Large intestine (tissue), 3 donors: ENCODE data around the gene BRF1. TPM values are rescaled to one million over a fixed set of nuclear protein-coding genes. Genes with fewer than 3 reads are reported as not detected.
"Not testable (repeated sequence)": the region's sequence is repeated elsewhere in the genome, so short reads cannot be mapped to it uniquely, and the experiment has no call there.

Experiments used
- DNase-seq, 2 donors: peaks; one replicate each; pipeline versions ENCODE4 v3.0.0 to v3.0.0-alpha.2; 2013
- H3K27ac ChIP-seq: one replicate; pipeline ENCODE4 v1.5.1; 2013; ENCODE audit warnings: low read length
- H3K27me3 ChIP-seq: 2 replicates; pipeline ENCODE4 v1.6.1; 2013; ENCODE audit warnings: low read length; ENCODE audit not compliant: control insufficient read depth, insufficient read depth
- H3K36me3 ChIP-seq: 2 replicates; pipeline ENCODE4 v1.6.1; 2013; ENCODE audit warnings: low read length; ENCODE audit not compliant: control insufficient read depth, insufficient read depth
- H3K4me1 ChIP-seq: one replicate; pipeline ENCODE4 v1.6.1; 2013; ENCODE audit warnings: low read length; ENCODE audit not compliant: control insufficient read depth, insufficient read depth
- H3K4me3 ChIP-seq: one replicate; pipeline ENCODE4 v1.5.1; 2013; ENCODE audit warnings: low read length
- H3K9me3 ChIP-seq: one replicate; pipeline ENCODE4 v1.6.1; 2013; ENCODE audit warnings: mild to moderate bottlenecking, low read depth, low read length, moderate library complexity; ENCODE audit not compliant: control insufficient read depth
- WGBS: methylation state at CpG from one replicate; pipeline ENCODE4 v1.1.5; 2013; ENCODE audit warnings: low lambda C conversion rate; ENCODE audit not compliant: insufficient coverage; 5-methylcytosine and 5-hydroxymethylcytosine counted together
- polyA plus RNA-seq: library from polyadenylated mRNA; unstranded; fragments of 120-200 nt; gene quantifications from one replicate; pipeline ENCODE4 v1.2.1, GENCODE V29; 2013

BRF1 gene
- polyA plus RNA-seq, 1 donor = 21.6 TPM

DNA sequence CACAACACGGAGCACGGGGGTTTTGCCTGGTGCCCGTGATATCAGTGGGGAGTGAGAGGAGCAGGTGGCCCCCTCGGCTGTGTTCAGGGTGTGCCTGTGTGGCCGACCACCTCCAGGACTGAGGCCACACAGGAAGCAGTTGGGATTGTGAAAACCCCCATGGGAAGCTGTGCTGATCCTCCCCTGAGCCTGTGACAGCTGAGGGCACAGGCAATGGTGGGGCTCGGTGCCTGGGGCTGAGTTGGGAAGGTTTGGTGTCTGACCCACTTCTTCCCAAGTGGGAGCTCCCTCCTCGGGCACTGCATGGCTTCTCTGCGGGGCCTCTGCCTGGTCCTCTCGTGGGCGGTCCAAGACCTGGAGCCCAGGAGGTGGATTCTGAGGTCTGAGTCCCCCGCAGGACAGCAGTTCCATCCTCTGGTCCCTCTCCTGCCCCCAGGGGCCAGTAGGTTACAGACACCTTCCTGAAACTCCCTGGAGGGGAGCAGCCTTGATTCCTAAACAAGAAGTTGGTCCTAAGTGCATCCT, 31.6 kb upstream of the BRF1 start:
- Histone ChIP-seq H3K27me3 (no peaks in the 10 kb centered on the region), H3K36me3 (peaks cover 4% of the 10 kb centered on the region), H3K27ac (no peak overlapping the region), H3K9me3 (no peaks in the 10 kb centered on the region), H3K4me3 (no peak overlapping the region), H3K4me1 (no peaks in the 10 kb centered on the region)
- DNase-seq = no peak
- no CpG with 5 or more reads among the region's 11 CpGs for WGBS

DNA sequence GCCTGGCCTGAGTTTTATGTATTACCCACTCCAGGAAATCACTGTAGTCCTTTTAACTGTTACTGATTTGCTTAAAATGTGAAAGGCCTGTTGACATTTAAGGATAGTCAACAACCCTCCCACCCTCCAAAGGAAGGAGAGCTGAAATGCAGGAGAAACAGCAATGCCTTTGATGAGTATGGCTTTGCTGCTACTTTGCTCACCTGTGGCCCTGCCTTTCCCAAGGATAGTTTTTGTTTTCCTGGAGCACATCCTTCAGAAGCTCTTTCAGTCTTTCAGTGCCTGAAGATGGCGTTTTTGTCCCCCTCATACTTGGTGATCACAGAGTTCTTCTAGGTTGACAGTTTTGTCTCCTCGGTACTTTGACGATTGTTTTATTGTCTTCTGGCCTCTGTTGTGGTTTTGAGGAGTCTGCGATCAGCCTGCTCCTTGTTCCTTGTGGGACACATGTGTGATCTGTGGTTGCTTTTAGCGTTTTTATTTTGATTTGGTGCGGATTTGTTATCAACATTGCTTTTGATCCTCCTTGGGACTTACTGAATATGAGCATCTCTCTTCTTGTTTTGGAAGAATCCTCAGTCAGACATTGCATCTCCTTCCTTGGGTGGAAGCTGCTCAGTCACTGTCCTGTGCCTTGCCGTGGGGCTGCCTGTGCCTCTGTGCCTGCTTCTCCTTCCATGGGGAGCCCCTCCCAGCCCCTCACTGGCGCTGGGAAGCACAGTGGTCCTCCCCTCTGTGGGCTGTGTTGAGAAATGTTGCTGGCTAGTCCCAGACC, 31.0 kb upstream of the BRF1 start:
- 100% methylated on average over 1 of the region's 8 CpGs for WGBS
- H3K27me3 ChIP-seq = no peaks in the 10 kb centered on the region
- H3K36me3 ChIP-seq = peaks cover under 1% of the 10 kb centered on the region
- DNase-seq = no peak
- H3K4me3 ChIP-seq = no peak overlapping the region
- no peaks in the 10 kb centered on the region for H3K9me3 ChIP-seq
- H3K27ac ChIP-seq = no peak overlapping the region
- no peaks in the 10 kb centered on the region for H3K4me1 ChIP-seq

DNA sequence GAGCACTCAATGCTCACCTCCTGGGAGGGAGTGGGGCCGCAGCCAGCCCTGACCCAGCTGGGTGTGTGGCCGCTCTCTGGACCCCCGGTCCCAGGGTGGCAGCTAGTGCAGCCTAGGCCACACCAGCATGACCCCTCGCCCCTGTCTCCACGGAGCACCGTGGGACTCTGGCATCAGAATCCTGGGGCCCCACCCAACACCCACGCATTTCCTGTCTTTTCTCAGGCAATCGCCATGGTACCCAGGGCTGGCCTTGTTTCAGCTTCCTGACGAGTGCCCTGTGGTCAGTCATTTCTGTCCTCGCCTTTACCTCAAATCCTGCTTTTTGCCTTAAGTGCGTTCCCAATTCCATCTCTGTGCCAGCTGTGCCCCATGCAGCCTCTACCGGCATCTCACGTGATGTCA, 29.7 kb upstream of the BRF1 start:
- H3K4me3 ChIP-seq = no peak overlapping the region
- WGBS = no CpG with 5 or more reads among the region's 13 CpGs
- no peak overlapping the region for H3K27ac ChIP-seq

DNA sequence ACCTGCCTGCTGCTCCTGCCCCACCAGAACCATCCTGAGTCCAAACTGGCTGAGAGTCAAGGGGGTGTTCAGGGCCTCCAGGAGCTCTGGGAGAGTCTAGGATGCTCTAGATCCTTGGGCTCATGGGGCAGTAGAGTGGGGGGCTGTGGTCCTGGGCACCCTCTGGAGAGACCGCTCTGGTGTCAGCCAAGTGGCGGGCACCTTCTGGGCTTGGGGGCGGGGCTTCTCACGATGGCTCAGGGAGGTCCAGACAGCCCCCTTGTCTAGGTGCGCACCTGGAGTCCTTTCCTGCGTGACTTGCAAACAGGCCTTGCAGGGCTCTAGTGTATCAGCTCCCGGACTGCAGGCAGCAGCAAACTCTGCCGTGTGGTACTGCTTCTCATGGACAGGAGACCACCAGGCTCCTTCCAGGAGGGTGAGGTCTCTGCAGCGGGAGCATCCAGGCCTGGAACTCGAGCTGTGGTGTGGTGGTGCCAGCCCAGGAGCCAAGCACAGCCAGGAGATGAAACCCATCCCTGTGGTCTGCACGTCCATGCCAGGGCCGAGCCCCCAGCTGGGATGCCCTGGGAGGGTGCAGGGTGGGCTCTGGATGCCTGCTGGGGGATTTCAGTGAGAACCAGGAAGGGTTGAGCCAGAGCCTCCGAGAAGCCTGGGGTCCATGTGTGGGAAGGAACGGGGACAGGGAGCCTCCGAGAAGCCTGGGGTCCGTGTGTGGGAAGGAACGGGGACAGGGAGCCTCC, 28.8 kb upstream of the BRF1 start:
- Histone ChIP-seq H3K4me1 (no peaks in the 10 kb centered on the region), H3K4me3 (no peak overlapping the region), H3K27ac (no peak overlapping the region), H3K36me3 (no peaks in the 10 kb centered on the region), H3K9me3 (no peaks in the 10 kb centered on the region), H3K27me3 (no peaks in the 10 kb centered on the region)
- no CpG with 5 or more reads among the region's 17 CpGs for WGBS
- DNase-seq = no peak

More for the DNA sequence above, 29.7 kb upstream of the BRF1 start:
- Histone ChIP-seq H3K4me1 (no peaks in the 10 kb centered on the region), H3K36me3 (no peaks in the 10 kb centered on the region), H3K27me3 (no peaks in the 10 kb centered on the region), H3K9me3 (no peaks in the 10 kb centered on the region)
- DNase-seq = no peak

DNA sequence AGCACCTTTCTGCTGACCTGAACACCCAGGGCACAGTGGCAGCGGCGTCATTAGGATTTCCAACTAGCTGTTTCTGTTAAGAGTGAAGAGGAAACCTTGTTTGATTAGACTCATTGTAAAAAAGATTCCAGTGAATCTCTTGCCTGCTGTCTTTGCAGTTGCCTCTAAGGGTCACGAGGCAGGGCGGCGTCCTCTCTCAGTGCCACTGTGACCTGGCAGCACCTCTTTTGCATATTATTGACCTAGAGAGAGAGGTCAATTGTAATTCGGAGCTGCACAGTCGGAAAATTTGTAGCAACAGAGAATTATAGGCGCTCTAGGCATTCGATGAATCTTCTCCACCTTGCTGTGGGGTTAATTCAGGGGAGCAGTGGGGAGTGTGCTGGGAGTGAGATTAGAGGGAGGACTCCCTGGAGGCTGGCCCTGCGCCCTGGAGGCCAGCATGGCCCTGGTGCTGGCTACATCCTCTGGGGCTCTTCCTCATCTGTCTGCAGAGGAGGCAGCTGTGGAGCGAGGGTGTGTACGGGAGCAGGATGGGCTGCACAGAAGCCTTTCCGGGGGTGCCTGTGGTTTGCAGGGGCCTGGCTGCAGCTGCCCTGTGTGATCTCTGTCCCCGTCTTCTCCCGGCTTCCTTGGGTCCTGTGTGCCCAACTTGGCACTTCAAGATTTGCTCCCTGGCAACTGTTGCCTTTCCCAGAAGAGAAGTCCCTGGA, 28.0 kb upstream of the BRF1 start:
- Histone ChIP-seq H3K36me3 (no peaks in the 10 kb centered on the region), H3K27ac (no peak overlapping the region), H3K4me3 (no peak overlapping the region), H3K4me1 (no peaks in the 10 kb centered on the region), H3K9me3 (no peaks in the 10 kb centered on the region), H3K27me3 (no peaks in the 10 kb centered on the region)
- DNase-seq = no peak
- WGBS = 80% methylated on average over 1 of the region's 15 CpGs

DNA sequence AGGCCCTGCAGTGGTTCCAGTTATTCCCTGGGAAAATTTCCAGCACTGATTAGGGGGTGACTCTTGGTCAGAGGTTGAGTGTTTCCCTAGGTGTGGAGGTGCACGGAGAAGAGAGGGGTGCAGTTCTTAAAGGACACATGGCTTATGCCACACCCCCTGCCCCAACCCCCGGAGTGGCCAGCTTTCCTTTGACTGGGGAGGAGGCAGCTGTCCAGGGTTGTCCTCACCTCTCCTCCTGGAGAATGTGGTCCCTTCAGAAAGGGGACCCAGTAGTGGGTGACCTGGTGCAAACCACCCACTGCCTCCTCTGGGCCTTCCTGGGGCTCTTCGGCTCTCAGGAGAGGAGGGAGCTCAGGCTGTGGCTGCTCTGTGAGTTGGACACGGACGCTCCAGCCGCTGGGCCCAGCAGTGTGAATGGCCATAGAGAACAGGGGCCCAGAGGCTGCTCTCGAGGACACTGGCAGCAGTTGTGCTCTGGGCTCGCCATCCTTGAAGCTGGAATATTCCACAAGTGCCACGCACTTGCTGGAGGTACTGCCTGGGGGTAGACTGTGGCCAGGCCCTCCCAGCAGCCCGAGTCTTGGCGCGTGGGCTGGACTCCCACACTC, 27.4 kb upstream of the BRF1 start:
- Histone ChIP-seq H3K9me3 (no peaks in the 10 kb centered on the region), H3K36me3 (peaks cover 4% of the 10 kb centered on the region), H3K27me3 (no peaks in the 10 kb centered on the region), H3K4me3 (no peak overlapping the region), H3K4me1 (no peaks in the 10 kb centered on the region), H3K27ac (no peak overlapping the region)
- no CpG with 5 or more reads among the region's 12 CpGs for WGBS
- no peak for DNase-seq

DNA sequence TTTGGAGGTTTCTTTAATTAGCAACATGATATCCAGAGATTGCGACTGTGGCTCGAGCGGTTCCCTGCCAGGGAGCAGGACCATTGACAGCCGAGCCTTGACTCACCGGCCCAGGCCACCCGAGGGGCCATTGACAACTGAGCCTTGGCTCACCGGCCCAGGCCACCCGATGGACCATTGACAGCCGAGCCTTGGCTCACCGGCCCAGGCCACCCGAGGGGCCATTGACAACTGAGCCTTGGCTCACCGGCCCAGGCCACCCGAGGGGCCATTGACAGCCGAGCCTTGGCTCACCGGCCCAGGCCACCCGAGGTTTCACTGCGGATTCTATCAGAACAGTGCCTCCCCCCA, 26.9 kb upstream of the BRF1 start:
- H3K4me3 ChIP-seq, DNase-seq, H3K27ac ChIP-seq, H3K27me3 ChIP-seq, H3K36me3 ChIP-seq, H3K9me3 ChIP-seq, H3K4me1 ChIP-seq: not testable (repeated sequence)
- no CpG with 5 or more reads among the region's 17 CpGs for WGBS

DNA sequence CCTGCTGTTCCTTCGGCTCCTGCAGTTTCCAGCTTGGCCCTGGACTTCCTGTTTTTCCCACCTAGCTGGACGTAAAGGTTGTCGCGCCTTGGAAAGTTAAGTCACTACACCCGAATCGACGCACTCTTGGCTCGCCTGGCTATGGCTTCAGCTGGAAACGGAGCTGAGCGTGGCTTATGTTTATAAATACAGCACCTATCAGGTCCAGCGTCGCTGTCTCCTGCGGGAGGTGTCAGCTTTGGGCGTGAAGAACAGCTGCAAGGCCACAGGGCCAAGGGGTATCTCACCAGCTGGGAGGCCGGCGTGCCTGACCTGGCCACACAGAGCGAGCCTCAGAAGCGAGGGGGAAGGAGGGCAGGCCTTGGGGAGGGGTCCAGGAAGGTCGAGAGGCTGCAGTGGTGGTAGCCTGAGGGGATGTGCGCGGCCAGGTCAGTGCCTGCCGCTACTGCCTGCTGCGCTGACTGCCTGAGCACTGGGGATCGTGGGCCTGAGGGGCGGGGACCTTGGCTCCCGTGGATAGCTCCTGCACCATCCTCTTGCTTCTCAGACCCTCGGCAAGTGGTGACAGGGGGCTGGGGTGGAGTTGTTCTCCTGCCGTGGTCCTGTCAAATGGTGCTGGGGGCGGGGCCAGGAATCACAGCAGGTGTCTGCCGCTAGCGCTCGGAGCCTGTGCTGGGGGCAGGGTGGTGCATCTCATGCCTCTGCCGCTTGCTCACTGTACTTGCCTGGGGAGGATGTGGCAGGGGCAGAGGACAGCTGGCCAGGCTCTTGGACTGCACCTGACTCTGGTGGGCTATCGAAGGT, 26.3 kb upstream of the BRF1 start:
- 80% methylated on average over 5 of the region's 34 CpGs for WGBS

DNA sequence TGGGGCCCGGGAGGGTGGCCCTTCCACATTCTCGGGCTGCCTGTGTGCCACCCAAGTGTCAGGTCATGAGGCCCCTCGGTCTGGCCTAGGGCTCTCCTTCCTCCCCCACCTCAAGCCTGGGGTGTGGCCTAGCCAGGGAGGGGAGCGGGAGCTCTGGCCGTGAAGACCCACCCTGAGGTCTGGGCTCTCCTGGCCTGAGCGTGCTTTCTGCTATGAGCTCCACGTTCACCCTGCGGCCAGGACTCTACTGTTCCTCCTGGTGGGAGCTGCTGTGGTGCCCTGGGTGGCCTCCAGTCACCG, 25.7 kb upstream of the BRF1 start:
- Histone ChIP-seq H3K4me3 (no peak overlapping the region), H3K4me1 (no peaks in the 10 kb centered on the region)
- DNase-seq = no peak

More for the DNA sequence above, 26.3 kb upstream of the BRF1 start:
- peaks cover 5% of the 10 kb centered on the region for H3K36me3 ChIP-seq
- no peaks in the 10 kb centered on the region for H3K9me3 ChIP-seq
- H3K27ac ChIP-seq = no peak overlapping the region
- no peak overlapping the region for H3K4me3 ChIP-seq
- H3K27me3 ChIP-seq = no peaks in the 10 kb centered on the region
- DNase-seq = no peak
- no peaks in the 10 kb centered on the region for H3K4me1 ChIP-seq

More for the DNA sequence above, 25.7 kb upstream of the BRF1 start:
- no CpG with 5 or more reads among the region's 9 CpGs for WGBS
- Histone ChIP-seq H3K27me3 (no peaks in the 10 kb centered on the region), H3K9me3 (no peaks in the 10 kb centered on the region), H3K36me3 (peaks cover 5% of the 10 kb centered on the region), H3K27ac (no peak overlapping the region)
